ENCODE results near the gene SNUPN.
"Not testable (repeated sequence)": the region's sequence is repeated elsewhere in the genome, so short reads cannot be mapped to it uniquely, and the experiment has no call there.

Gene SNUPN

DNA sequence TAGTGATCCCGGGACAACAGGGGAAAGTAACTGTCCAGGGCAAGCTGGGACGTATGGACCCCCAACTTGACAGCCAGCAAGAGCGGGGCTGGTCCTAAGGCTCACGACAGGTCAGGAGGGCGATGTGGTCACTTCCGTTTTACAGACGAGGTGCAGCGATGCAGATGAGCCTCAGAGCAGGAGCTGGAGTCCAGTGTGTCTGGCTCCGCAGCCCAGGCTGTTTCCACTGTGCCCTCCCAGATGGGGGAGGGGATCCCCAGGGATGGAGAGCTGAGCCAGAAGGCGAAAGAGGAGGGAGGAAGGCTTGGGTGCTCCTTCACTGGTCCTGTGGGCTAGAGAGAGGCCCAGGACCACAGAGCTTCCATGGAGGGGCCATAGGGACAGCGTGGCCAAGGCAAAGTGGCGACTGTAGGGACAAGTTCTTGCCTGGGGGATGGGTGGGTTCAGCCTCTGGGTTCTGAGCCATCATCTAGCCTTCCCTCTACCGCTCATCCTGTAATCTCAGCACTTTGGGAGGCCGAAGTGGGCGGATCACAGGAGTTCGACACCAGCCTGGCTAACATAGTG lies 27.9 kb upstream of the SNUPN start:
- no peak for DNase-seq

DNA sequence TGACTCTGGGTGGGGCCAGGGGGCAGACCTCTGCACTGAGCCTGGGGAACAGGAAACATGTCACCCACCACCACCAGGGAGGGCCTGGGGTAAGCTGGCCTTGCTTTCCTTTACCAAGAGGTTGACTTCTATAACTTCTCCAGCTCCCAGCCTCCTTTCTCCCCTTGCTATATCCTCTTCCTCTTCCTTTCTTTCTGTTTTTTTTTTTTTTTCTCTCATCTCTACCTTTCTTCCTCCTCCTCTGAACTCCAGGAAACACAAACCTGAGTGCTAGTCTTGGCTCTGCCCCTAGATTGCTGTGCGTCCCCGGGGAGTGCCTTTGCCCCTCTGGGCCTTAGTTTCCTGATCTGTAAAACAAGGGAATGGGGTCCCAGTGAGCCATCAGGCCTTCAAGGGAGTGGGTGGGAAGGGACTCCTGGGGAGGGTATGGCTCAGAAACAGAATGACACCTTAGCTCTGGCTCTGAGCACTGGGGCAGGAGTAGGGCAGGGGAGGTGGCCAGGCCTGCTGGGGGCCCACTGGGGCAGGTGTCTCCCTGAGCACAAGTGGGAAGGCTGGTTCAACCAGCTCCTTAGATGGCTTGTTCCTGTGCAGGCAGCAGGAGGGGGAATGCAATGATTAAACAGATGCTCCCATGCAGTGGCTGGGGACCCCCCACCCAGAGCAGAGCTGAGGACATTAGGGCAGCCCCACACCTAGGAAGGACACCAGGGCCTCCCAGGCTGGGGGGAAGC lies 26.5 kb upstream of the SNUPN start:
- no peak for DNase-seq

DNA sequence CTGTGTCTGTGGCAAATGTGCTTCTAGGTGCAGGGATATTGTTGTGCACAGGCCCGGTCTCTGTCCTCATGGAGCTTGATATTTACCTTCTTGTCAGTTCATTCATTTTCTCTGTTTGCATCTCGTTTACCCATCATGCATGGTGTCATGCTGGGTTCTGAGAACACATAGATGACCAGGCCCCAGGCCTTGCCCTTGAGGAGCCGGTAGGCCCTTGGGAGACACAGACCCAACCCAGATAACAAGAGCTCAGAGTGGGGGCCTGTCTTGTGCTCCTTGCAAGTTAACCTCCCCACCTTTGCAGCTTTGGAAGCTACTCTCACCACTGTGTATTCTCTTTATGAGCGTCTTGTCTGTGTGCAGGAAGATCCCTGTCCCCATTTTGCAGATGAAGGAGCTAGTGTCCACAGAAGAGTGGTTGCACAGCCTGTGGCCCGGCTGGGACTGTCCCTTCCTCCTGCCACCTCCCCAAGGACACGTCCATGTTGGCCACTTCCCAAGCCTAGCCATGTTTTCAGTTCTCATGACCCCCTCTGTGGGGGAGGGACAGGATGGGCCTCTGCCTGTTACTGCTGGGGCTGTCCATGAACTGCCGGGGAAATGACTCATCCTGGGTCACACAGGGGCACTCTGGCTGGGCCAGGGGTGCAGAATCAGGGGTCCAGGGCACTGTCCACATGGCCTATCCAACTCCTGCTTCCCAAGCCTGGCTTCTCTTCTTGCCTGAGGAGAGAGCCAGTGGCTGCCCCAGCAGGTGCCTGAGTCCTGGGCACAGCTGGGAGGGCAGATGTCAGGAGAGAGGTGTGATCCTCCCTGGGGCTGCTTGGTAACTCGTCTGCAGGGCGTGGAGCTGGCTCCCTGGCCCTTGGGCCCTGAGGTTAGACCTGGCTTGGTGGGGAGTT lies 25.6 kb upstream of the SNUPN start:
- DNase-seq = peak; percentile 6

DNA sequence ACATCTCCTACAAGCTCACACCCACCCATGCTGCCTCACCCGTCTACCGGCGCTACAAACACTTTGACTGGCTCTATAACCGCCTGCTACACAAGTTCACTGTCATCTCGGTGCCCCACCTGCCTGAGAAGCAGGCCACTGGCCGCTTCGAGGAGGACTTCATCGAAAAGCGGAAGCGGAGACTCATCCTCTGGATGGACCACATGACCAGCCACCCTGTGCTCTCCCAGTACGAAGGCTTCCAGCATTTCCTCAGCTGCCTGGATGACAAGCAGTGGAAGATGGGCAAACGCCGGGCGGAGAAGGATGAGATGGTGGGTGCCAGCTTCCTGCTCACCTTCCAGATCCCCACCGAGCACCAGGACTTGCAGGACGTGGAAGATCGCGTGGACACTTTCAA lies 24.3 kb upstream of the SNUPN start:
- no peak for DNase-seq

DNA sequence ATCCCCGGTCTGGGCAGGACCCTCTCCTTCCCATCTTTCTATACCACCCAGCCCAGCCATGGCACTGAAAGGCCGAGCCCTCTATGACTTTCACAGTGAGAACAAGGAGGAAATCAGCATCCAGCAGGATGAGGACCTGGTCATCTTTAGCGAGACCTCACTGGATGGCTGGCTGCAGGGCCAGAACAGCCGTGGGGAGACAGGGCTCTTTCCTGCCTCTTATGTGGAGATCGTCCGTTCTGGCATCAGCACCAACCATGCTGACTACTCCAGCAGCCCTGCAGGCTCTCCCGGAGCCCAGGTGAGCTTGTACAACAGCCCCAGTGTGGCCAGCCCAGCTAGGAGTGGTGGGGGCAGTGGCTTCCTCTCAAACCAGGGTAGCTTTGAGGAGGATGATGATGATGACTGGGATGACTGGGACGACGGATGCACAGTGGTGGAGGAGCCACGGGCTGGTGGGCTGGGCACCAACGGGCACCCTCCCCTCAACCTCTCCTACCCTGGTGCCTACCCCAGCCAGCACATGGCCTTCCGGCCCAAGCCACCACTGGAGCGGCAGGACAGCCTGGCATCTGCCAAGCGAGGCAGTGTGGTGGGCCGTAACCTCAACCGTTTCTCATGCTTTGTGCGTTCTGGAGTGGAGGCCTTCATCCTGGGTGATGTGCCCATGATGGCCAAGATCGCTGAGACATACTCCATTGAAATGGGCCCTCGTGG lies 23.7 kb upstream of the SNUPN start:
- DNase-seq = no peak

DNA sequence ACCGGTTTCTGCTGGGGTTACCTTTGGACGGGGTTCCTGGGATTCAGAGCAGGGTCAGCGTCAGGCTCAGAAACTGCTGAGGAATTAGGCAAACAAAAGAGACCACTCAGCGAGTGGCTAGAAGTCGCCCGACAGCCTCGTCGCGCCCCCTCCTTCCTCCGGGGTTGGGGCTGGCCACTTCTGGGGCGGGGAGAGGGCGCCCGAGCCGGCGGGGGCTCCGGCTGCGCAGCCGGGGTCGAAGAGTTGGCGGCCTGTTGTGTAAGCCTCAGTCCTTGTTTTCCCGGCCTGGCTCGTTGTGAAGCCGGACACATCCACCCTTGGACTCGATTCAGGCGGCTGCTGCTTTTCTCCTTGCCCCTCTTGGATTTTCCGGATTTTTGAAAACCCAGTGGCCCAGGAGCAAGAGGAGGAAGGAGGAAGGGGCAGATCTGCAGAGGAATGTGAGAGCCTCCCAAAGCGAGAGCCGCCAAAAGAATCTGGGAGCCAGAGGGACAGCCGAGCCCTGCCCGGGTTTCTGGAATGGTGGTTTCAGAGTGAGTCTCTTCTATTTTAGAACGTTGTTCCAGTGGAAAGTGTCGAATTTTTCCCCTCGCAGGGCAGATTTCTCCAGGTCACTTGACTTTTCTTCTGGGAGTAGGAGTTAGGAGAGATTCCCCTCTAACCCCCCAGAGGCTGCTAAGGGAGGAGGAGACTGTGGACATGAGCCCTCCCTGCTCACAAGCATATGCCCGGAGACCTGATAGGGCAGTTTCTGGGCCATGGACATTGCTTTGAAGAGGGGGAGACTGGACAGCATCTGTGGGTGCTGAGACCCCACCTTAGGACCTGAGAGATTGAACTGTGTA lies 22.9 kb upstream of the SNUPN start:
- DNase-seq = peak; percentile 55

DNA sequence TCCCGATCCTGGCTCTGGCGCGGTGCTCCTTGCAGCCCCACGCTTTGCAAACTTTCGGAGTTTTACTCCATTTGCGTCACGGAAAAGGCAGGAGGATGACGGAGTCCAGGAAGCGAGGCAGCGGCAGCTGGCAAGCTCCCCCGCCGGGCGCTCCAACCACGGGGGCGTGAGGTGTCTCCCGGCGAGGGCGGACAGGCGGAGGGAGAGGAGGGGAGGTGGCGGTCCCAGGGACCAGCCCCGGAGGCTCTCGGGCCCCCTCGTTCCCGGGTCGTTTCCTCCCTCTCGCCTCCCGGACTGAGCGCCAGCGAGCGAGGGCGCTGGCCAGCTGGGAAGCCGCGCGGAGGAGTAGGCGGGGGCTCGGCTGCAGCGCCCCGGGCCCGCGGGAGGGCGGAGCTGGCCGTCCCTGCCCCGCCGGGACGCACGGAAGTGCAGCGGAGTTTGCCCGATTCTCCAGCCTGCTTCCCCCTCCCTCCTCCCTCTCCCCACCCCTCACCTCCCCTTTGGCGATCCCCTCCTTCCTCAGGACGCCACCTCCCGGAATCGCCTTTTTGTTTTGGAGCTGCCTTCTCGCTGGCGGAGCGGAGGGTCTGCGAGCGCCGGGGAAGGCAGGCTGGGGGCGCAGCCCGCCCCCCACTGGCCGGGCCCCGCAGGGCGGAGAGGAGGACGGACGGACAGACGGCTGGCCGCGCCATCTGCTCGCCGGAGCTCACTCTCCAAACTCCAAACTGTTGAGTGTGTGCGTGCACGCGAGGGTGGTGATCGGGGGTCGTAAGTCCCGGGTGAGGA lies 22.0 kb upstream of the SNUPN start, which contains the start of gene SNX33:
SNX33 (plus strand) TSS at position 543 of the 786 bp plus-strand sequence. CDS start 1,191 bp downstream, outside the sequence.
- peak; percentile 57 for DNase-seq

DNA sequence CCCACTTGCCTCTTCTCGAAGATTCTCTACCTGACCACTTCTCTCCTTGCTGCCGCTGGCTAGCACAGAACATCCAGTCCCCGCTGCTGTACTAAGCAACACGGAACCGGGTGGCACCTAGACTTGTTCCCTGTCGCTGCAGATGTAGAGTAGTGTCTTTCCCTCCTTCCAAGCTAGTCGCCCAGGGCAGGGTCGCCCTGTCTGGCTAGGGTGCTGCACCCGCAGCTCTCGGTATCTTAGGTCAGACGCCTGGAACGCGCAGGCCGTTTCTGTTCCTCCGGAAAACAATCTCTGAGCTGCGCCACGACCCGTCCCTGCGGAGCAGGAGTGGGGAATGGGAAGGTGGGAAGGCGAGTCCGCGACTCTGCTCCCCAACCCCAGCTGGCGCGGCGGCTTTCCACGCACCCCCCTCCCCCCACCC lies 21.4 kb upstream of the SNUPN start:
- peak; percentile 12 for DNase-seq

DNA sequence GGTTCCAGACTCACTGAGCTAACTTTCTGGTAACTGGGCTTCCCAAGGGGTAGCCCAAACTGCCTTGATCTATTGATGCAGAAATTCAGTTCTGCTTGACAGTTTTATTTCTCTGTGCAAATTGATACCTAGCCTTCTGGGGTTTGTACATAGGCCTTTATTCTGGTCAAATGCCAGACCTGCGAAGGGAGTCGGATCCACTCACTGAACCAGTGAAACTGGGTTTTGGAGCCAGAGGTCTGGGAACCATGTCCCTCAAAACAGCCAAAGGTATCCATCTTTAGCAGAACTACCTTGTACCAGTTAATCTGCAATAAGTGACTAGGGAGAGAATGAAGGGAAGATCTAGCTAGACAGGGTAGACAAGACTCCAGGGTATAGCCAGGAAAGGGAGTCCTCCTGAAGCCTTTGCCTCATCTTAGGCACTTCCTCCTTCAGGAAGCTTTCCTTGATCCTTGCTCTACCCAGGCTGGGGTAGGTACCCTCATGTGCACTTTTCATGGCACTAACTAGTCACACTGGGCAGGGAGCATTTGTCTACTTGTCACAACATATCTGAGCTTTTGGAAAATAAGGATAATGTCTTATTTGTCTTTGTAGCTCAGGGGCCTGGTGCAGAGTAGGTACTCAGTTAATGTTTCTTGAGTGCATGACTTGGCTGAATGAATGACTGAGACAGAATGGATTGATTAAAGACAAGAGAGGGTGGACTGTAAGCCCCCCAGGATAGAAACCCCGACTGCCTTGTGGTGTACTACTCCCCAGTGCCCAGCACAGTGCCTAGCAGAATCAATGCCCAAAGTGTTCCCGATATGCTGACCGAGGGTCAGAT lies 20.8 kb upstream of the SNUPN start:
- DNase-seq = no peak

DNA sequence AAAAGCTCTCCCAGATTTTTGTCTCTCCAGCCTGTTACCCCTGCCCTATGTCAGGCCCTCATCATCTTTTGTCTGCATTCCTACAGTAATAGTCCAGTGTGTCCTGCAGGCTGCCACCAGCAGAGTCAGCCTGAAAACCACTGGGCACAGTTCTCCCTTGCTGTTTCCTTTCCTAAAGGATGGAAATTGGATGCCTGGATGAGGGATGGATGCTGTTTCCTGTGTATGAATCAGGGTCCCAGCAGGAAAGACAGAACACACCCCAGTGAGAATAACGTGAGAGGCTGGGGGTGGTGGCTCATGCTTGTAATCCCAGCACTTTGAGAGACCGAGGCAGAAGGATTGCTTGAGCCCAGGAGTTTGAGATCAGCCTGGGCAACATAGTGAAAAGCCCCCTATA lies 18.9 kb upstream of the SNUPN start:
- no peak for DNase-seq

DNA sequence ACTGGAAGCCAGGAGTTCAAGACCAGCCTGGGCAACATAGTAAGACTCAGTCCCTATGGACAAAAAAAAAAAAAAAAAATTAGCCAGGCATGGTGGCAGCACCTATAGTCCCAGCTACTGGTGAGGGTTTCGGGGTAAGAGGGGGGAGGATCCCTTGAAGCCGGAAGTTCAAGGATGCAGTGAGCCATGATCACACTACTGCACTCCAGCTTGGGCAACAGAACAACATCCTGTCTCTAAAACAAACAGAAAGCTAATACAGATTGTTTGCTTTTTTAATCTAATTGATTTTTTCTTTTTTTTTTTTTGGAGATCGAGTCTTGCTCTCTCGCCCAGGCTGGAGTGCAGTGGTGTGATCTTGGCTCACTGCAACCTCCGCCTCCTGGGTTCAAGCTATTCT lies 16.1 kb upstream of the SNUPN start:
- DNase-seq = no peak

DNA sequence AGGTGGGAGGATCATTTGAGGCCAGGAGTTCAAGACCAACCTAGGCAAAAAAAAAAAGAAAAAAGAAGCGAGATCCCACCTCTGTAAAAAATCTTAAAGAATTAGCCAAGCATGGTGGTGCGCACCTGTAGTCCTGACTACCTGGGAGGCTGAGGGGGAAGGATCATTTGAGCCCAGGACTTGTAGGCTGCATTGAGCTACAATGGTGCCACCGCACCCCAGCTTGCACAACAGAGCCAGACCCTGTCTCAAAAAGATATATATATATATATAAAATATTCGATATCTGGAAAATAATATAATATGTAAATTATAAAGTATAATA lies 15.6 kb upstream of the SNUPN start:
- DNase-seq = no peak

DNA sequence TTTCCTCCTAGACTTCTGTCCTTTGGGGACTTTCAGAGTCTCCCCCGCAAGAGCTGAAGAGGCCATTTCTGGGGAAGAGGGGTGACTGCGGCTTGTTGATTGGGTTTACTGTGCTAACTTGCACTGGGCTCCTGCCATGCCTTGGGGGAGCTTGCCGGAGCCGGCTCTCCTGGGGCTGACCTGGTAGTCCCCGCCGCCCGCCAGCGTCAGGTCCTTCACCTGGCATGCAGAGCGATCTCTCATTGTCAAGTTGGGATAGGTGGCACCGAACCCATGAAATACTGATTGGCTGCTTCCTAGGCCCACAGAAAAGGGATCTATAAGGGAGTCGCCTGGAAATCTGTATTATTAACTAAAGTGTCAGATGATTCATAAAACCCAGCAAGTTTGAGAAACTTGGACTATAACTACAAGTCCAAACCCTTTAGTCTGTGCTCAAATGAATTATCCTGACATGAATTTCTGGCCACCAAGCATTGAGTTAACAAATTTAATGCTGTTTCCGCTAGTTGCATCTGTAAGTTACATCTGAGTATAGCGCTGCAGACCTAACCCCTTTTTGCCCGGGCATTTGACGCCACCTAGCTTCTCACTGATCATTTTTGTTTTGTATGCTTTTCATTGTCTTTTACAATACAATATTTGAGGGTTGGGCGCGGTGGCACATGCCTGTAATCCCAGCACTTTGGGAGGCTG lies 15.1 kb upstream of the SNUPN start:
- DNase-seq = peak; percentile 39

DNA sequence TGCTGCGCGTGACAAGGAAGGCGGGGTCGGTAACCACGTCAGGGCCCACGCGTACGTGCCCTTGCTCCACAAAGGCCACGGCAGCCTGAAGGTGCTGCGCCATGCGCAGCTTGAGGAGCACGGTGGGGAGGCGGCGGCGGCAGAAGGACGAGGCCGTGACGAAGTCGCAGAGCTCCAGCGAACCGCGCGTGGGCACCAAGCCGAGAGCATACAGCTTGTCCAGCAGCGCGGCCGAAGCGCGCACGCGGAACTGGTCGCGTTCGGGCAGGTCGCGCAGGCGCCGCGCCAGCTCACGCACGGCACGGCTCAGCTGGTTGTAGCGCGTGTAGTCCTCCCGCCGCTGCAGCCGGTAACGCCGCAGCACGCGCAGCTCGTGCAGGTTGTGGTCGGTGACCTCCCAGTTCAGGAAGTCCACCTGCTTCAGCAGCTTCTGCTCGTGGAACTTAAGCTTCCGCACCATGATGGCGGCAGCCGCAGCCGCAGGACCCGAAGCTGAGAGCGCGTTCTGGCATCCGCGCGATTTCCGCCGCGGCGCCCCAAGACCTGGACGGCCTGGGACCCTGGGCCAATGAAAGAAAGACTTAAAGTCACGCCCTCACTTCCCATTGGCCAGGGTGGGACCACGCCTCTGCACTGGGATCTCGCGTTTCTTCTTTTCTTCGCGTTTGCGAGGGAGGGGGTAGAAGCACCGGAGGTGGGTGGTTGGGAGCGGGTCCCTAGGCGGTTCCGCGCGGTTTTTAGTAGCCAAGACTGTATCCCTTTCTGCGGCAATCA lies 14.4 kb upstream of the SNUPN start, which contains the start of gene IMP3:
IMP3 (minus strand) TSS at position 516 of the 774 bp plus-strand sequence; CDS start at position 460, 56 bp downstream.
- DNase-seq = peak; percentile 98

DNA sequence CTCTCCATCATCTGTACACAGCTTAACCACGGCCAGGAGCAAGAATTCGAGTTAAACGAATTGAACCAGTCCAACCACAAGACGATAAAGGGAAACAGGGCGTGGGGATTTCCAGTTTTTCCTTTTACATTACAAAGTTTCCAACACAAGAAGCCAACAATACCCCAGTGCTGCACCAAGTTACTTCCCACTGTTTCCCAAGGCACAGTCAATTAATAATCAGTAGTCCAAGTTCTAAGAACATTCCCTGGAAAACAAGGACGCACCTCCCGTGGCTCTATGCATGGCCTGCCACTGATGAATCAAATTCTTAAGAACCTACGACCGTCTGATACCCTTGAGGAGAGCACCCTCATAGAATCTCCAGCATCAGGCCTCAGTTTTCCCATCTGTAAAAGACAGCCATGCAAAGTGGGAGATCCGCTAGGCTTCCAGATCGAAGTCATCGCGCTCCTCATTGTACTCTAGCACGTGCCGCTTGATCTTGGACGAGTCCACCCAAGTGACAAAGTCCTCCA lies 13.7 kb upstream of the SNUPN start:
- DNase-seq = no peak

DNA sequence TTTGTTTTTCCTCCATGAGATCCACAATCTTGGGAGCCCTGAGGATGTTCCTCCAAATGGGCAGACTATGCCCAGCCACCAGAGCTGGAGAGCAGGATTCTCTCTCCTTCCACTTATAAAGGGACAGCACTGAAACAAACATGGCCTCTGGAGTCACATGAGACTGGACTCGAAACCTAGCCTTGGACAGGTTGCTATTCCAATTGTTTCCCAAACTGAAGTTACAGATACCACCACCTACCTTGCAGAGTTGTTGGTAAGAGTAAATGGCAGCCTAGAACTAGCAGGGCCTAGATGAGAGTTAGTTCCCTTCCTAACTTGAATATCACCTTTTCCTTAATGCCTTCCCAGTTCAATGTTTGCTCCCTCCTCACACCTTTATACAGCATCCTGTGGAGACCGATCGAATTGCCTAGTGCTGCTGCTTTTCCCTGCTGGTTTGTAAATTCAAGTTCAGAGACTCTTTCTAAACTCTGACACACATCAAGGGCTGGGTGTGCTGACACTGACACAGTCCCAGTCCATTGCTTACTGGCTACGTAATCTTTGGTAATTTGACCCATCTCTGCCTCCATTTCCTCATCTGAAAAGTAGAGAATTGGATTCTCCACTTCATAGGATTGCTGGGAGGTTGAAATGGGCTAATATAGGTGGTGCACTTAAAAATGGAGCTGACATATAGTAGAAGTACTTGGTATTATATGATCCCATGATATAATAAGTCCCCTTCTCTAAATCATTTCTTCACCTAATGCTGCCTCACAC lies 11.9 kb upstream of the SNUPN start:
- no peak for DNase-seq

DNA sequence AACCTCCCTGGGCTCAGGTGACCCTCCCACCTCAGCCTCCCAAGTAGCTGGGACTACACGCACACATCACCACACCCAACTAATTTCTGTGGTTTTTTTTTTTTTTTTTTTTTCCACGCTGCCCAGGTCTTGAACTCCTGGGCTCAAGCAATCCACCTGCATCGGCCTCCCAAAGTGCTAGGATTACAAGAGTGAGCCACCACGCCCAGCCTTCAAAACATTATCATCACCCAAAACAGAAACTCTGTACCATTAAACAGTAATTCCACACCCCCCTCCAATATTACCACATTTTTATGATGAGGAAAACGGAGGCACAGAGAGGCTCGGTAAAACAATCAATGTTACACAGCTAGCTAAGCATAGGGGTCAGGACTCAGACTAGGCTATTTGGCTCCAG lies 10.5 kb upstream of the SNUPN start:
- DNase-seq = no peak

DNA sequence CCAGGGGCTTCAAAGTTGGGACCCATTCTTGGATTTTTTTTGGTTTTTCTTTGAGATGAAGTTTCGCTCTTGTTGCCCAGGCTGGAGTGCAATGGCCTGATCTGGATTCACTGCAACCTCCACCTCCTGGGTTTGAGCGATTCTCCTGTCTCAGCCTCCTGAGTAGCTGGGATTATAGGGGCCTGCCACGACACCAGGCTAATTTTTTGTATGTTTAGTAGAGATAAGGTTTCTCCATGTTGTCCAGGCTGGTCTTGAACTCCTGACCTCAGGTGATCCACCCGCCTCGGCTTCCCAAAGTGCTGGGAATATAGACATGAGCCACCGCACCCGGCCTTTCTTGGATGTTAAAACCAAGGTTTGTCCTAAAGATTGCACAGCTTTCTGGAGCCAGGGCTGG lies 8.4 kb upstream of the SNUPN start:
- not testable (repeated sequence) for DNase-seq
